Fibroblast of lung (primary cell): Measurements from ENCODE around the gene HTR2C.

ENCODE experiments used
- CTCF ChIP-seq, 2 donors: IDR thresholded peaks in 1 of 2; conservative IDR thresholded peaks in 1 of 2; 1 replicate in 1 of 2; 2 replicates in 1 of 2; pipeline ENCODE4 v1.5.1; 2011 to 2012; ENCODE audit warnings: low read length in 2 of 2, control low read depth in 1 of 2, inconsistent platforms in 1 of 2, low read depth in 1 of 2, mild to moderate bottlenecking in 1 of 2
- EZH2 ChIP-seq: IDR thresholded peaks from 2 replicates; pipeline ENCODE4 v1.5.1; 2012; ENCODE audit warnings: low read length, control low read depth, mild to moderate bottlenecking; ENCODE audit errors: missing control alignments

- no peak for TF ChIP-seq EZH2
- TF ChIP-seq CTCF (conservative IDR thresholded peaks at IDR 0.05 in 1 of 2, IDR thresholded peaks at IDR 0.05 in 1 of 2; ENCODE audit: low read depth in 1 of 2, low read length in 2 of 2) = no peak
Observed at GRCh38 chrX:114787061-114787460, 203.2 kb downstream of the HTR2C start.
